ENCODE data around the gene GGA1. TPM values are rescaled to one million over a fixed set of nuclear protein-coding genes. Genes with fewer than 3 reads are reported as not detected.

The GGA1 gene
- total and polyA plus RNA-seq, 10 of the 15 experiments (the other 5 are each of a cell fraction or from before 2014, with no cell fraction given) = 1.4 to 79.4 (median 44.4) TPM

DNA sequence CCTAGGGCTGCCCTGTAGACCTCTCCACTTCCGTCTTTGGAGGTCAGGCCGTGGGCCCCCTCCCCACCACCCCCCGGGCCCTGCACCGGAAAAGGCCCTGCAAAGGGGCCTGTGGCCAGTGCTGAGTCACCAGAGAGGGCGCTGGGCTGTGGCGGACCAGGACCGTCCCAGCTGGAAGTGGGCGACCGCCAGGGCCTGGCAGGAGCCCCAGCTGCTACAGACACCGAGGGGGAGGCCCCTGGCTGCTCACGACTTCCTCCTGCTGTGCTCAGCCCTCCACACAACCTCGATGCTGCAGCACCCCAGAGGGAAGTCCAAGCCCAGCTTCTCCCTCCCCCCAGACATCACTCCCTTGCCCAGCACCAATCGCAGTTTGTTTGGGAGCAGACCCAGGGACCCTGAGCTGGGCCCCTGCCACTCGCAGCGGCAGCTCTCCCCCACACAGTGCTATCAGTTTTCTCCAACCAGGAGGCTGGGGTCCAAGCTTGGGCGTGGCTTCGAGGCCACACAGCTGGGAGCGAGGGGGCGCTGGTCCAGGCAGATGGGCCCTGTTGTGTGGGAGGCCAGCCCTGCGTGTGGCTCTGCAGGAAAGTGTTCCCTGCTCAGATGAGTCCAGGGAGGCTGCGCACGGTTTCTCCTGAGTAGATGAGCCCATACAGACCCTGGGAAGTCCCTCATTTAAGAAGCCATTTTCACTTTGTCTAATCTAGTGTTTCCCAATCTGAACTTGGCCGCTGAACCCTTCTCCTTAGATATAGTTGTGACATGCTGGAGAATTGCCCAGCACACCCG lies 25.2 kb downstream of the GGA1 start (continued):
- TF ChIP-seq, protein P1, sequence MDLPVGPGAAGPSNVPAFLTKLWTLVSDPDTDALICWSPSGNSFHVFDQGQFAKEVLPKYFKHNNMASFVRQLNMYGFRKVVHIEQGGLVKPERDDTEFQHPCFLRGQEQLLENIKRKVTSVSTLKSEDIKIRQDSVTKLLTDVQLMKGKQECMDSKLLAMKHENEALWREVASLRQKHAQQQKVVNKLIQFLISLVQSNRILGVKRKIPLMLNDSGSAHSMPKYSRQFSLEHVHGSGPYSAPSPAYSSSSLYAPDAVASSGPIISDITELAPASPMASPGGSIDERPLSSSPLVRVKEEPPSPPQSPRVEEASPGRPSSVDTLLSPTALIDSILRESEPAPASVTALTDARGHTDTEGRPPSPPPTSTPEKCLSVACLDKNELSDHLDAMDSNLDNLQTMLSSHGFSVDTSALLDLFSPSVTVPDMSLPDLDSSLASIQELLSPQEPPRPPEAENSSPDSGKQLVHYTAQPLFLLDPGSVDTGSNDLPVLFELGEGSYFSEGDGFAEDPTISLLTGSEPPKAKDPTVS (IDR thresholded peaks at IDR 0.05; ENCODE audit: low read depth, low read length) = no peak
- TF ChIP-seq TCF12 (IDR thresholded peaks at IDR 0.05; ENCODE audit: low read depth, low read length) = peak; percentile 99
- no peak for TF ChIP-seq RAD51 (IDR thresholded peaks at IDR 0.05)
- peak; percentile 73; the same call in 1 of the 2 replicates for TF ChIP-seq PAX5 (IDR thresholded peaks at IDR 0.05; ENCODE audit: borderline replicate concordance, low read depth, low read length)
- TF ChIP-seq ZSCAN29 (IDR thresholded peaks at IDR 0.05) = no peak
- TF ChIP-seq ZNF217 (IDR thresholded peaks at IDR 0.05) = peak; percentile 17; the same call in 1 of the 2 replicates
- no peak for TF ChIP-seq SMAD1 (IDR thresholded peaks at IDR 0.05; ENCODE audit: low read depth, partially characterized antibody)
- TF ChIP-seq LARP7 (IDR thresholded peaks at IDR 0.05) = 0 out of 2 replicates have a peak, but pooled peaks have one; percentile 28
- 0 out of 2 replicates have a peak, but pooled peaks have one; percentile 23 for TF ChIP-seq JUND (IDR thresholded peaks at IDR 0.05; ENCODE audit: low read depth, low read length)
- TF ChIP-seq EP300 (IDR thresholded peaks at IDR 0.05; ENCODE audit: borderline replicate concordance in 1 of 2, control insufficient read depth in 1 of 2, low read depth in 2 of 2, low read length in 2 of 2) = peak; percentile 29 to 35; a peak in 3 of 4 replicates
- TF ChIP-seq, protein P2, sequence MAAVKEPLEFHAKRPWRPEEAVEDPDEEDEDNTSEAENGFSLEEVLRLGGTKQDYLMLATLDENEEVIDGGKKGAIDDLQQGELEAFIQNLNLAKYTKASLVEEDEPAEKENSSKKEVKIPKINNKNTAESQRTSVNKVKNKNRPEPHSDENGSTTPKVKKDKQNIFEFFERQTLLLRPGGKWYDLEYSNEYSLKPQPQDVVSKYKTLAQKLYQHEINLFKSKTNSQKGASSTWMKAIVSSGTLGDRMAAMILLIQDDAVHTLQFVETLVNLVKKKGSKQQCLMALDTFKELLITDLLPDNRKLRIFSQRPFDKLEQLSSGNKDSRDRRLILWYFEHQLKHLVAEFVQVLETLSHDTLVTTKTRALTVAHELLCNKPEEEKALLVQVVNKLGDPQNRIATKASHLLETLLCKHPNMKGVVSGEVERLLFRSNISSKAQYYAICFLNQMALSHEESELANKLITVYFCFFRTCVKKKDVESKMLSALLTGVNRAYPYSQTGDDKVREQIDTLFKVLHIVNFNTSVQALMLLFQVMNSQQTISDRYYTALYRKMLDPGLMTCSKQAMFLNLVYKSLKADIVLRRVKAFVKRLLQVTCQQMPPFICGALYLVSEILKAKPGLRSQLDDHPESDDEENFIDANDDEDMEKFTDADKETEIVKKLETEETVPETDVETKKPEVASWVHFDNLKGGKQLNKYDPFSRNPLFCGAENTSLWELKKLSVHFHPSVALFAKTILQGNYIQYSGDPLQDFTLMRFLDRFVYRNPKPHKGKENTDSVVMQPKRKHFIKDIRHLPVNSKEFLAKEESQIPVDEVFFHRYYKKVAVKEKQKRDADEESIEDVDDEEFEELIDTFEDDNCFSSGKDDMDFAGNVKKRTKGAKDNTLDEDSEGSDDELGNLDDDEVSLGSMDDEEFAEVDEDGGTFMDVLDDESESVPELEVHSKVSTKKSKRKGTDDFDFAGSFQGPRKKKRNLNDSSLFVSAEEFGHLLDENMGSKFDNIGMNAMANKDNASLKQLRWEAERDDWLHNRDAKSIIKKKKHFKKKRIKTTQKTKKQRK (IDR thresholded peaks at IDR 0.05; ENCODE audit: low read depth, low read length) = no peak
- peak; percentile 69; the same call in 1 of the 2 replicates for TF ChIP-seq TAF1 (IDR thresholded peaks at IDR 0.05; ENCODE audit: borderline replicate concordance, low read depth, low read length)
- TF ChIP-seq, protein P3, sequence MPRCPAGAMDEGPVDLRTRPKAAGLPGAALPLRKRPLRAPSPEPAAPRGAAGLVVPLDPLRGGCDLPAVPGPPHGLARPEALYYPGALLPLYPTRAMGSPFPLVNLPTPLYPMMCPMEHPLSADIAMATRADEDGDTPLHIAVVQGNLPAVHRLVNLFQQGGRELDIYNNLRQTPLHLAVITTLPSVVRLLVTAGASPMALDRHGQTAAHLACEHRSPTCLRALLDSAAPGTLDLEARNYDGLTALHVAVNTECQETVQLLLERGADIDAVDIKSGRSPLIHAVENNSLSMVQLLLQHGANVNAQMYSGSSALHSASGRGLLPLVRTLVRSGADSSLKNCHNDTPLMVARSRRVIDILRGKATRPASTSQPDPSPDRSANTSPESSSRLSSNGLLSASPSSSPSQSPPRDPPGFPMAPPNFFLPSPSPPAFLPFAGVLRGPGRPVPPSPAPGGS (IDR thresholded peaks at IDR 0.05; ENCODE audit: borderline replicate concordance, insufficient read depth, low read depth, low read length, poor library complexity, severe bottlenecking) = peak; percentile 70
- peak; percentile 71; the same call in 1 of the 2 replicates for TF ChIP-seq SMAD5 (IDR thresholded peaks at IDR 0.05; ENCODE audit: low read depth)
- TF ChIP-seq RB1 (IDR thresholded peaks at IDR 0.05; ENCODE audit: borderline replicate concordance) = no peak
- TF ChIP-seq, protein P4, sequence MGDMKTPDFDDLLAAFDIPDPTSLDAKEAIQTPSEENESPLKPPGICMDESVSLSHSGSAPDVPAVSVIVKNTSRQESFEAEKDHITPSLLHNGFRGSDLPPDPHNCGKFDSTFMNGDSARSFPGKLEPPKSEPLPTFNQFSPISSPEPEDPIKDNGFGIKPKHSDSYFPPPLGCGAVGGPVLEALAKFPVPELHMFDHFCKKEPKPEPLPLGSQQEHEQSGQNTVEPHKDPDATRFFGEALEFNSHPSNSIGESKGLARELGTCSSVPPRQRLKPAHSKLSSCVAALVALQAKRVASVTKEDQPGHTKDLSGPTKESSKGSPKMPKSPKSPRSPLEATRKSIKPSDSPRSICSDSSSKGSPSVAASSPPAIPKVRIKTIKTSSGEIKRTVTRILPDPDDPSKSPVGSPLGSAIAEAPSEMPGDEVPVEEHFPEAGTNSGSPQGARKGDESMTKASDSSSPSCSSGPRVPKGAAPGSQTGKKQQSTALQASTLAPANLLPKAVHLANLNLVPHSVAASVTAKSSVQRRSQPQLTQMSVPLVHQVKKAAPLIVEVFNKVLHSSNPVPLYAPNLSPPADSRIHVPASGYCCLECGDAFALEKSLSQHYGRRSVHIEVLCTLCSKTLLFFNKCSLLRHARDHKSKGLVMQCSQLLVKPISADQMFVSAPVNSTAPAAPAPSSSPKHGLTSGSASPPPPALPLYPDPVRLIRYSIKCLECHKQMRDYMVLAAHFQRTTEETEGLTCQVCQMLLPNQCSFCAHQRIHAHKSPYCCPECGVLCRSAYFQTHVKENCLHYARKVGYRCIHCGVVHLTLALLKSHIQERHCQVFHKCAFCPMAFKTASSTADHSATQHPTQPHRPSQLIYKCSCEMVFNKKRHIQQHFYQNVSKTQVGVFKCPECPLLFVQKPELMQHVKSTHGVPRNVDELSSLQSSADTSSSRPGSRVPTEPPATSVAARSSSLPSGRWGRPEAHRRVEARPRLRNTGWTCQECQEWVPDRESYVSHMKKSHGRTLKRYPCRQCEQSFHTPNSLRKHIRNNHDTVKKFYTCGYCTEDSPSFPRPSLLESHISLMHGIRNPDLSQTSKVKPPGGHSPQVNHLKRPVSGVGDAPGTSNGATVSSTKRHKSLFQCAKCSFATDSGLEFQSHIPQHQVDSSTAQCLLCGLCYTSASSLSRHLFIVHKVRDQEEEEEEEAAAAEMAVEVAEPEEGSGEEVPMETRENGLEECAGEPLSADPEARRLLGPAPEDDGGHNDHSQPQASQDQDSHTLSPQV (IDR thresholded peaks at IDR 0.05) = no peak
- peak; percentile 87 for TF ChIP-seq HDGF (IDR thresholded peaks at IDR 0.05)
- 0 out of 2 replicates have a peak, but pooled peaks have one; percentile 5 for TF ChIP-seq IRF4 (IDR thresholded peaks at IDR 0.05; ENCODE audit: low read depth, low read length)
- TF ChIP-seq PML (IDR thresholded peaks at IDR 0.05; ENCODE audit: low read length) = no peak

Measured in GM12878 (cell line).